ENCODE results near the gene BFSP2.

Gene BFSP2

DNA sequence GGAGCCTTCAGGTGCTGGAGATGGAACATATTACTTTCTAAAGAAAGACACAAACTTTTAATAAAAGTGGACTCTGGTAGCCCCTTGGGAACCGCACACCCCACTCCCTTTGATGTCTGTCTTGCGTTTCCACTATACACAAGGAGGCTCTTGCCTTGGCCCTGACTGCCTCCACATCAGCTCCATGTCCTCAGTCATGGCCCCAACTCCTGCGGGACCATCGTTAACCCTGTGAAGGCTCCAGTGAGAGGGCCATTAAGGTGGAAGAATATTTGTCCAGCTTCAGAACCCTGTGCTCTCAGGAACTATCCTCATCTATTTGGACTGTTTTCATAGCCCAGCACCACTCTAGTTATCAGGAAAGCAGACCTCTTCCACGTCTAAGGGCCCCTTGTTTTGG, 16.1 kb upstream of the BFSP2 start:
- DNase-seq (ENCODE audit: low read depth in 3 of 3), result no peak

DNA sequence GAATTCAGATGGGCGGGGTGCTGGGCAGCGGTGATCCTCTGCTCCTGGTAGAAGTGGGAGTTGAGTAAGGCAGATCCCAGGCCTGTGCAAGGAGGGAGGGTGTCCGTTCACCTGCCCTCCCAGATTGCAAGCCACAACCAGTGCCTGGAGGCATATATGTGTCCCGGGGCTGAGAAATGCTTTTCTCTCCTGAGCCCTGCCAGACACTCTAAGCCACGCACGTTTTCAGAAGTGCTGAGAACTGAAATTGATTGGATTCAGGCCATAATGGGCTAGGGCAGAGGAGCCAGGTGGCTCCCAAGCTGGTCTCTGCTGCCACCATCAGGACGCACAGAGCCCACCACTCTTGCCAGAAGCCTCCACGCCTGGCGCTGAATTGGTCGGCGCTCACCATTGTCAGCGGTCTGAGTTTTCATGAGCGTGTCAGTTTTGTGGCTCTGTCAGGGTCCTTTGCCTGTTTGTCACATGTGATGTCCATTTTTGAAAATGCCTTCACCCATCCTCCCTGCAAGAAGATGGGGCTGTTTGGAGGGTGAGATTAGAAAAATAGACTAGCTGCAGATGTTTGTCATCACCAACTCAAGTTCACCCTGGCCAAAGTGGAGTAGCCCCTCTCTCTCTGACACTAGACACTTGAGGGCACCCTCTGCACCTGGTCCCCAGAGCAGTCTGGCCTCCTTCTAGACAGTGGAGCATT, 15.4 kb upstream of the BFSP2 start:
- DNase-seq (ENCODE audit: low read depth in 3 of 3), result no peak

DNA sequence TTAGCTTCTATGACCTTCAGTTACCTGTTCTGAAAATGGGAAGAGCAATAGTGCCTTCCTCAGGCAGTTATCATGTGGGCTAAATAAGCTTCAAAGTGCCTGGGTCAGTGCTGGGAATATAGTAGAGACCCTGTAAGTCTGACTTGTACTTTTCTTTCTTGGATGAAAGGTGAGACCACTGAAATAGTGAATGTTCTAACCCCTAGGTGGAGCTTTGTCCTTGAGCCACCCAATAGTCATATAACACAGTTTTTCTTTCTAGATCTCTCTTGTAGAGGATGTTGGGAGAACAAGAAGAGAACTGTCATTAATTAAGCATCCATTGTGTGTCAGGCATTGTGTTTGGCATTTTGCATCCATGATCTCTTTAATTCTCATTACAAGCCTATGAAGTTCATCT, 13.0 kb upstream of the BFSP2 start:
- no peak for DNase-seq (ENCODE audit: low read depth in 3 of 3)

DNA sequence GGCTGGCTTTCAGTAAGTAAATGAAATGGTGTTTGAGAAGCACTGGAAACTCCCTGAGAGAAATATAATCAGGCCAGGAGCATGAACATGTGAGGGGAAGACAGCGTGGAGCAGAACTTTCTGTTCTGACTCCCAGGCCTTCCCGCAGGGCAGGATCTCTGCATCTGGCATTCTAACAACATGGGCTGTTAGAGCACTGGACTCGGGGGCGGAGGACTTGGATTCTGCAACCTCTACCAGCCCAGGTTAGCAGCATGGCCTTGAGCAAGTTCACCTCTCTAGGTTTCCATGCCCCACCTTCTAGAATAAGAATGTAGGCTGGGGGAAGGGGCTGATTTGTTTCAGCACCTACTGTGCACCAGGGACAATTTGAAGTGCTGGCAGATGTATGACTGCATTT, 12.5 kb upstream of the BFSP2 start:
- DNase-seq (ENCODE audit: low read depth in 3 of 3), result no peak

DNA sequence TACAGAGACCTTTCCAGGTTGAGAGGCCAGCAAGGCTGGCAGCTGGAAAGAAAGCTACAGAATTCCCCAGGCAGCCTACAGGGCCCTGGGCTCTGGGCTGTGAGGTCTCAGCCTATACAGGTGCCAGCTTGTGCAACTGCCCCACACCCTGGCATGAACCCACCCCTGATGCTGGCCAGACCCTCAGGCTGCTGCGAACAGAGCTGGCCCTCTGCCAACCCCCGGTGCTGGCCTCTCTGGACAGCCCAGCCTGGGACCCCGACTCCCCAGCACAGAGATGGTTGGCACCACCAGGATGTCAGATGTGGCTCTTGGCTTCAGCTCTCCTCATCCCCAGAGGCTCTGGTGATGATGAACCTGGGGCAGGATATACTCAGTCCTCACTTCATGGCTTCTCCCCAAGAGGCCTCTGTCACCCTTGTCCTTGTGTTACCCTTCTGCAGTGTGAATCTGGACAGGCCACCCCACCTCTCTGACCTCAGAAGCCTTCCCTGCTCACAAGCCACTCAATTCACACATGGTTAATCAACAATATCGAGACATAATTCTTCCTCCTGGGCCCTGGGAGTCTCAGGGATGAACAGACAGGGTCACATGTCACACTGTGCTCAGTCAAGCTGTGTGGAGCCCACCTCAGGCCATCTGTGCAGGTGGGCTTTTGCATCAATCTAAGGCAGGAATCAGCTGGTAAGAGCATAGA, 11.0 kb upstream of the BFSP2 start:
- DNase-seq (ENCODE audit: low read depth in 3 of 3), result no peak

DNA sequence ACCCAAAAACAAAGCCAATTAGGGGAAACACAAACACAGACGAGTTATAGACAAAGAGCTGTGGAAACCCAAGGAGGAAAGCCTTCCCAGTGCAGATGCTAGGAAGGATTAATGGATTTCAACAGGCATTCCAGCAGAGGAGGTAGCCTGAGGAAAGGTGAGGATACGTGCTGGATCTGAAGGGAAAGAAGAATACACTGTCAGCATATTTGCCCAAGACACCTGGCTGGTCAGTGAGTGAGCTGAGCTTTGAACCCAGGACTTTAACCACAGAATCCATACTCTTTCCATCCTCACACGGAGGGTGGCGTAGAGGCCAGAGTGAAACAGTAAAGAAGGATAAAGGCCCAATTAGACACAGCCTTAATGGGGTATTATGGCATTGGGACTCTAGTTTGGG, 9.1 kb upstream of the BFSP2 start:
- no peak for DNase-seq (ENCODE audit: low read depth in 3 of 3)

DNA sequence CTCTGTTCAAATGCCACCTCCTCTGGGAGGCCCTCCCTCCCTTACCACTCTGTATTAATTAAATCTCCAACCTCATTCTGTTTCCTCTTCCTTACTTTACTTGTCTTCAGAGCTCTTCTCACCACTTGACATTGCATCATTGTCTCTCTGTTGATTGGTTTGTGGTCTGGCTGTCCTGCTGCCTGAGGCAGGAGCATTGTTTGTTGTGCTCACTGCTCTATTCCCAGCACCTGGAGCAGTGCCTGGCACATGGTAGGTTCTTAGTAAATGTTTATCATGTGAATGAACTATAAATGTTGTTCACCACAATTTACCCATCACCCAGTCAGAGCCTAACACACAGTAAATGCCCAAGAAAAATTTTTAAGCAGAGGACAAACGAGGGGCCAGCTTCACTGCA, 6.7 kb upstream of the BFSP2 start:
- no peak for DNase-seq (ENCODE audit: low read depth in 3 of 3)

DNA sequence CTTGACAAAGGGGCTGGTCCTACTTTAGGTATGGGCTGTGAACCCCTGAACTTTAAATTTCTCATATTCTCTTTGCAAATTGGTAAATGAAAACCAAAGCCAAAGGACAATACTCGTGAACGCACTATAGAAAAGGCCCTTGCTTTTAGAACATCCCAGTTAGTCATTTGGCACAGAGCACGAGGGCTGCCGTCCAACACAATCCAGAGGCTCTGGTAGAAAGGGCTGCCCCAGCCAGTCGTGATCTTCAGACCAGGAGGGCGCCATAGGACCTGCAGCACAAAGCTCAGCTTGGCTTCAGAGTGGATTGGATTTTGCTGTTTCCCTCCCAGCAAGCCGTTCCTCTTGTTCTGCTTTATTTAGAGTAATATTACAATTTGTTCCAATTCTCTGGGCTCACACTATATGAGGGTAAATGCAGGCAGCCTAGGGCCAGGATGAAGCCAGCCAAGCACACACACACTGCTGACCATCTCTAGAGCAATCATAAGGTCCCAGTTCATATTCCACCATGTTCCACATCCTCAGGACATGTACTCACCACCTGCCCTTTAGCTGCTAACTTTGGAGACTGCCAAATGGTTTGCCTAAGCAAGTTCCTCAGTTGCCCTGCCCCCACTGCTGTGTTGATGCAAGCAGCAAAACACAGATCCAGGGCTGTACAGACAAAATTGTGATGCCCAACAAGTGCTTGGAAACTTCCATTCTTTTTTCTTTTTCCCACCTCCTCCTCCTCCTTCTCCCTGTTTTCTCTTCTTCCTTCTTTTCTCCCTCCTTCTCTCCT, 6.0 kb upstream of the BFSP2 start:
- no peak for DNase-seq (ENCODE audit: low read depth in 3 of 3)

DNA sequence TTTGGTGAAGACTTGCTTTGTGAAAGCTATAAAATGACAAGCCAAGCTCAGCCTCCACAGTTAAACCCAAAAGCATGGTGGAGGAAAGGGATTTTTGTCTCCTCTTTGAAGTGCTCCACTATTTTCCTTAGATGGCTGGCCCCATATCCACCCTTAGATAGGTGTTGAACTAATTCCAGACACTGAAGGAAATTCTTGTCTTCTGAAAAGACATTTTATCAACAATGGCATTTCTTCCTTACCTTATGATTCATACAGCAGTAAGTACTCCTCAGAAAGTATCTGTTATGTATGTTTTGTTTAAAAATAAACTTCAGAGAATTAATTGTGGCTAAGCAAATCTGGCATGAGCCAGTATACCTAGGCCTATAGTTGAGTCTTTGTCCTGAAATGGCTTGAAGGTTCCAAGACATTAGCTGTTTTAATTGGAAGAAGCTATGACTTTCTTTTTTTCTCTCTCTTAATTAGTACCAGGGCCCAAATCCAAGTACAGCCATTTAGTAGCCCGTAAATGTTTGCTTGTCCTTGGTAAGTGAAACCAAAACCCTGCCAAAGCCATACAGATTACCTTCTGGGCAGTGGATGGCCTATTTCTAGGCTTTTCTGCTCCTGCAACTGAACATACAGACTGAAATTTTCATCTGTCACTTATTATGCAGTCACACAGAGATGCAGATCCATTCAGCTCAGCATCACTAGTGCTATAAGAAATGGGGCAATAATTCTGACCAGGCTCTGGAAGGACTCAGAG, 5.1 kb upstream of the BFSP2 start:
- no peak for DNase-seq (ENCODE audit: low read depth in 3 of 3)

DNA sequence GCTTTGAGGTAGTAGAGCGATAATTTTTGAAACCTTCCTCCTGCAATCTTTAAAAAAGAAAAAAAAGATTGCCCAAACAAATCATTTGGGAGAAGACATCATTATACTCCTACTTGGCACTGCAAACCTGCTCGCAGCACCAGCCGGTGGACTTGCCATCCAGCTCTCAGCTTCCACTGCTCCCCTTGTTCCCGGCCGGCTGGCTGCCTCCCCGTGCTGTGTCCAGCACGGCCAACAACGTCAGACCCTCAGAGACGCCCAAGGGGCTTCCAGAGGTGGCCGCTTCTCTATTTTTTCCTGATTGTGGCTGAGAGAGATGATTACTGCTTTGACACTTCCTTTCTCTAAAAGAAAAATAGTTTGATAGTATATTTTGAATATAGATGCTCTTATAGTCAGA, 3.0 kb upstream of the BFSP2 start:
- DNase-seq (ENCODE audit: low read depth in 3 of 3), result no peak

DNA sequence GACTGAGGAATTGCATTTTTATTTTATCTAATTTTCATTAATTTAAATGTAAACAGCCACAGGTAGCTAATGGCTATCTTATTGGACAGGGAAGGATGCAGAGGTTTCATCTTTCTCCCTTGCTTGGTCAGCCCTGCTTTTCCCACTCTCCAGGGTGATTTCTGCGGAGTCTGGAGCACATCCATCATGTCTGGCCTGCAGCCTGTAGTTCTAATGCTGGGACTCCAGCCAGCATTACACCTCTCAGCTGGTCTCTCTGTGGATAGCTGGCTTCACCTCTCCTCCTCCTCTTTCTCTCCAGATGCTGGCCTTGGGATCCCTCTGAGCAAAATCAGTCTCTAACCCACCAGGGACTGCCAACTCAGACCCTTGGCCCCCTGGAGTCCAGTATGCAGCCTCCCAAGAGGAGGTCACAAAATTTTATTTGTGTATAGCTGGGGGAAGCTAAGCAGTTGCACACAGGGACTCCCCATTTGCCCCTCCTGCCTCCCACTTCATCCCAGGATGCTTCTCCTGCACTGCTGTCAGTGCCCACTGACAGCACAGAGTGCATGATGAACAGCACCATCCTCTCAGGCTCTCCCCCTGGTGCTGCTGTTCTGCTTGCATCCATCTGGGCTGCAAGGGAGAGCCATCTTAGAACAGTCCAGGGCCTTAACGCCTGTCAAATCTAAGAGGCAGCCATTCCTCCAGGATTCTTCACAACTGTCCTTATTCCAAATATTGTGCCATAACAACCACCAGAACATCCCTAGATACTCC, 1.7 kb downstream of the BFSP2 start:
- no peak for DNase-seq (ENCODE audit: low read depth in 3 of 3)

DNA sequence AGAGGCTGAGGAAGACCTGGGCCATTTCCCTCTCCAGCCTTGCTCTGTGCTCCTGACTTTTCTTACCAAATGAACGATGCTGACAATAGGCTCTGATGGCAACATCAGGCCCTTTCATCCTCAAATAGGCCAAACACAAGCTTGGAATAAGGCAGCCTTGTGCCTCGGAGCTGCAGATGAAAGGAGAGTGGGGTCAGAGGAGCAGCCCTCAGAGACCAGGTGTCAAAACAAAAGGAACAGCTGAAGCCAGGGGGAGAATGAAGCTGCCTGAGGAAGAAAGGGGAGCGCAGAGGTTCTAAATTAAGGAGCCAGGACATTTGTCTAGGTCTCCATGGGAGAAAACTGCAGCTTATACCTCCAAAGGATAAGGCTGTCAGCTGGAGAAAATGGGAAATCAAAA, 5.1 kb downstream of the BFSP2 start:
- no peak for DNase-seq (ENCODE audit: low read depth in 3 of 3)

DNA sequence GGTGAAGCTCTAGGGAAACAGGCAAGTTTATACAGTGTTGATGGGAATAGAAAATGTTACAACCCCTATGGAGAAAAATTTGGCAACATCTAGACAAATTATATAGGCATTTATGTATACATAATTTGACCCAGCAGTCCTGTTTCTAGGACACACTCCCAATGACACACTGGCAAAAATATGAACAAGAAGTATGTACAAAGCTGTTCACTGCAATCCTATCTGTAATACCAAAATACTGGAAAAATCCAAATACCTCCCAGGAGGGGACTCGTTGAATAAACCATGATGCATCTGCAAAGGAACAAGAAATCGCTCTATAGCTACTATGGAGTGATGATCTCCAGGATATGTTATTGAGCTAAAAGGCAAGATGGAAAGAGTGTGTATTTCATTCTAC, 8.5 kb downstream of the BFSP2 start:
- DNase-seq (ENCODE audit: low read depth in 3 of 3), result no peak

DNA sequence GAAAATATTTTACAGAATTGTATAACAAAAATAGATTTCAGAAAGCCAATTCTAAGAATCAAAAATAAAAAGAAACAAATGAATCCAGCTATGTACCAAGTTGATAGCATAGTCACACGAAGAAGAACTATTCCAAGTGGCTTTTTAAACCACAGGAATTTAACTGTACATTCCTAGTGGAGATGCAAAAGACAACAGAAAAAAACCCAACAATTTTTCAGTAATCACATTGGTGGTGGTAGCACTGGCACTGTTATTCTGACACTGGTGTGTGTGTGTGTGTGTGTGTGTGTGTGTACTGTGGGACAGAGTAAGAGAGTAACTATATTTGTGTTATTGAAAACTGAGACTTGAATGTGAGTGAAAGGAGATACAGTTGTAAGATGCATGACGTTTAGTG, 9.1 kb downstream of the BFSP2 start:
- DNase-seq (ENCODE audit: low read depth in 3 of 3), result no peak

DNA sequence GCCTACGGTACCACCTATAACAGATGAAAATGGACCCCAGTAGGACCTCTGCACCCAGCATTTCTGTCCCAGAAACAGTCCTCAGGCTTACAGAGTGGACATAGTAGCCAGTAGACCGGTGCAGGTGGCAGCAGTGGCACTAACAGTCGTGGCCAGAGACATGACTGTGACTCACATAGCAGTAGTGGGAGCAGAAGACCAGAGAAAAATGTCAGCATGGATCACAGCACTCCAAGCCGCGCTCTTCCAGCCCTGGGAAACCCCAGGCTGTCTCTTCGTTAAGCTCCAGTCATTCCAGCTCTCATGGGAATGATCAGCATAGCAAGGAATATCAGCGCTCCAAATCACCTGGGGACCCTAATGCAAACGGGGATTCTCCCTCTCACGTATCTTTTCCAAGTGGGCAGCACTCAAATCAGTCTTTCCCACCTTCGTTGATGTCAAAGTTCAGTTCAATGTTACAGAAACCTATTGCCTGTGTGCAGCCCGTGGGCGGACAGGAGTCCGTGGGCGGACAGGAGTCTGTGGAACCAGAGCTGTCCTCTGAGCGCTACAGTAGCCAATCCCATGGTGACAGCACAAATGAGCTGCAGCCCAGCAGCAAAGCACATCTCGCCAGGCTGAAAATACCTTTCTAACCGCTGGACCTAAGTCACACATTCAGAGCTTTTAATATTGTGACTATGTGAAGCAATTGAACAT, 10.5 kb downstream of the BFSP2 start:
- DNase-seq (ENCODE audit: low read depth in 3 of 3), result peak in 1 of 3 experiments; percentile 5

DNA sequence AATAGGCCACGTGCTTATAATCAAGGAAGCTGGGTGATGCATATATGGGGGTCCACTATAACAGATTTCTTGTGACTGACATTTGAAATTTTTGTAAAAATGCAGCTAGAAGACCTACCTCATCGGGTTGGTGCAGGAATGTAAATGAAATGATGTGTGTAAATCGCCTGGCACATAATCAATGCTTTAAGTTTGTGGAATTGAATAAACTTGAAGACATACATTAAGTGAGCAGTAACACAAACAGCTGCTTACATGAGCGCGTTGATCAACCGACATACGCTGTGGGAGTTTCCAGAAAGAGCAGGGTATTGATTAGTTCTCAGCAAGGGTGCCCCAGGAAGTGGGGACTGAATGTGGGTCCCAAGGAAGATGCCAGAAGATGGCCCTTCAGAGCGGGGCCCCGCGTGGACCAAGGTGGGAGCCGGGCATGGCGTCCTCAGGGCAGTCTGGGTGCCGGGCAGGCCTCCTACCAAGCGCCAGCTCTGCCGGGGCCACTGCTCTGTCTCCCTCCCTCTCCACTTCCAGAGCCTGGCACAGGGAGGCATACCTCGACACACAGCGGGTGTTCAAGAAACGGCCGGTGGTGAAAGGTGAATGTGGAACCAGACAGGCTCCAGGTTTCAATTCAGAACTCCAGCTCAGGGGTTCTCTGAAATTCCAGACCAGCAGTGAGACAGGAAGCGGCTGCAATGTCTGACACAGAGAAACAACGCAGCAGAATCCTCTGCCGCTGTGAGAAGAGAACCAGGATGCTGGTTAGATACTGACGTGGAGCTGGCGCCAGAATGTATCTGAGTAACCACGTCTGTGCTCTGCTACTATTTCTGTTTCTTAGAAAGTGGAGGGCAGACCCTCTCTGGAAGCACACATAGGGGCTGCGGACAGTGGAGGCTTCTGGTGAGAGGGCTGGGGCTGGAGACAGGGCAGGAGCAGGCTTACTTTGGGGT, 12.6 kb downstream of the BFSP2 start:
- no peak for DNase-seq (ENCODE audit: low read depth in 3 of 3)

DNA sequence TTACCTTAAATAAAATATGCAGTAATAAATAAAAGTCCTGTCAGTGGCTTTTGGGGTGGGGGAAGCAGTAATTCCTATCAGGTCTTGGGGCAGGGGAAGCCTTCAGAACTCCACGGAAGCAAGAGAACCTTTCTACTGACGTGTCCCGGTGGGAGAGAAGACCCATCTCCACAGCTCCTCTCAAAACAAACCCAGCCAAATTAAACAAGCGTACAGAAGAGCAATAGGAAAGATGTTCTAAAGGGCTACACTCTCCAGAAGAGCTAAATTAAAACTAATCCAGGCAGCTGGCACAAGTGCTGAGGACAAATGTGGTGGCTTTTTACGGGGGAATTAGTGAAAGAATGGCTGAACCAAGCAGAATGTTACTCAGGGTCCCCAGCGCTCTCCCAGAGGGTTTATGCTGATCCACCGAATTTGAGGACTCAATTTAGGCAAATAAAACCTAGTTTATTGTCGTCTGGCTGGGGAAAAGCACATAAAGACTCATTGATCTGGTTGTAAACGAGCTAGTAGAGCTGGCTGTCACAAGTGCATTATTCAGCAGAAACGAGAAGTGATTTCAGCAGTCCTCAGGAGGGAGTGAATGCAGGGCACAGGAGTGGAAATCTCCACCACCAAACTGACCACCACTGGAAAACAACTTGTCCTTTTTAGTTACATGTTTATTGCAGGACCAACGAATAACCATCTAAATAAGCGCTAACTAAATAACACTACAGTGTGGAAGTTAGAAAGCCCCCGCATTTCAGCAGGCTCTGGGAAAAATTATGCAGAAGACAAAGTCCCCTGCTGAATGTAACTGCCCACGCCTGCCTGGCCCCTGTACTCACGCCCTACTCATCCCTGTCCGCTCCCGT, 13.5 kb downstream of the BFSP2 start:
- DNase-seq (ENCODE audit: low read depth in 3 of 3), result no peak

DNA sequence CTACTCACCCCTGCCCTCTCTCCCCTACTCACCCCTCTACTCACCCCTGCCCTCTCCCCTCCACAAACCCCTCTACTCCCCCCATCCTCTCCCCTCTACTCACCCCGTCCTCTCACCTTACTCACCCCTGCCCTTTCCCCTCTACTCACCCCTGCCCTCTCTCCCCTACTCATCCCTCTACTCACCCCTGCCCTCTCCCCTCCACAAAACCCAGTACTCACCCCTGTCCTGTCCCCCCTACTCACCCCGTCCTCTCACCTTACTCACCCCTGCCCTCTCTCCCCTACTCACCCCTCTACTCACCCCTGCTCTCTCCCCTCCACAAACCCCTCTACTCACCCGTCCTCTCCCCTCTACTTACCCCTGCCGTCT, 14.2 kb downstream of the BFSP2 start:
- DNase-seq (ENCODE audit: low read depth in 3 of 3), result no peak

DNA sequence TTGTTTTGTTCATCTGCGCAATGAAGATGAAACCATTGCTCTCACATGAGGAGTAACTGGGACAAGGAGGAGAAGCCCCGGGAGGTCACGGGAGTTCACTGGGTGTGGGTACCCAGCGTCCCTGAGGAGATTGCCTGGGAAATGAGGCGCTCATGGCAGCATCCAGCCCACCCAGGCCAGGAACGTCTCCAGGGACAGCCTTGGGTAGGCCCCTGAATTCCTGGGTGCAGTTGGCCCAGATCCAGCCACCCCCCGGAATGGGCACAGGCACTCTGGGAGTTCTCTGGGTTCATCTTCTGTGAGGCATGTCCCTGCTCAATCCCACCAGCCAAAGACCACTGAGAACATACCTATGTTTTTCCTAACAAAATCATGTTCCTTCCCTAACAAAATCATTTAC, 18.5 kb downstream of the BFSP2 start:
- DNase-seq (ENCODE audit: low read depth in 3 of 3), result no peak

Measured in stimulated activated CD4-positive, alpha-beta T cell treated with anti-CD3 and anti-CD28 coated beads, TNF-alpha, amount 100 ng/mL, for 4 hours (primary cell).